Measurements from ENCODE around the gene CRY2.
"Not testable (repeated sequence)": the region's sequence is repeated elsewhere in the genome, so short reads cannot be mapped to it uniquely, and the experiment has no call there.

DNA sequence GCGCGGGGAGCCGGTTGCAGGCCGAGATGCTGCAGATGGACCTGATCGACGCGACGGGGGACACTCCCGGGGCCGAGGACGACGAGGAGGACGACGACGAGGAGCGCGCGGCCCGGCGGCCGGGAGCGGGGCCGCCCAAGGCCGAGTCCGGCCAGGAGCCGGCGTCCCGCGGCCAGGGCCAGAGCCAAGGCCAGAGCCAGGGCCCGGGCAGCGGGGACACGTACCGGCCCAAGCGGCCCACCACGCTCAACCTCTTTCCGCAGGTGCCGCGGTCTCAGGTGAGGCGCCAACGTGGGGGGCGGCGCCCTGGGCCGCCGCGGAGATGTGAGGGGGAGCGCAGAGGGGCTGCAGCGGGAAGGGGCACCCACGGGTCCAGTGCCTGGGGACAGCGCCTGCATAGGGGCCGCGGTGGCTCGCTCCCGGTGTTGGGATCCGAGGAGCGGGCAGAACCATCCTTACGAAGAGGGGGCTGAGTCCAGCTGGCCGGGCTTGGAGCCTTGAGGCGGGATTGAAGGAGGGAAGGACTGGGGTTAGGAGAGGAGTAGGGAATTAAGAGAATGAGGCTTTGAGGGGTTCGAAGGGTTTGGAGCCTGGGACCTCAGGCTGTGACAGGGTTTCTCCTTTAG is 53.0 kb downstream of the CRY2 start:
- TF ChIP-seq, protein P1, sequence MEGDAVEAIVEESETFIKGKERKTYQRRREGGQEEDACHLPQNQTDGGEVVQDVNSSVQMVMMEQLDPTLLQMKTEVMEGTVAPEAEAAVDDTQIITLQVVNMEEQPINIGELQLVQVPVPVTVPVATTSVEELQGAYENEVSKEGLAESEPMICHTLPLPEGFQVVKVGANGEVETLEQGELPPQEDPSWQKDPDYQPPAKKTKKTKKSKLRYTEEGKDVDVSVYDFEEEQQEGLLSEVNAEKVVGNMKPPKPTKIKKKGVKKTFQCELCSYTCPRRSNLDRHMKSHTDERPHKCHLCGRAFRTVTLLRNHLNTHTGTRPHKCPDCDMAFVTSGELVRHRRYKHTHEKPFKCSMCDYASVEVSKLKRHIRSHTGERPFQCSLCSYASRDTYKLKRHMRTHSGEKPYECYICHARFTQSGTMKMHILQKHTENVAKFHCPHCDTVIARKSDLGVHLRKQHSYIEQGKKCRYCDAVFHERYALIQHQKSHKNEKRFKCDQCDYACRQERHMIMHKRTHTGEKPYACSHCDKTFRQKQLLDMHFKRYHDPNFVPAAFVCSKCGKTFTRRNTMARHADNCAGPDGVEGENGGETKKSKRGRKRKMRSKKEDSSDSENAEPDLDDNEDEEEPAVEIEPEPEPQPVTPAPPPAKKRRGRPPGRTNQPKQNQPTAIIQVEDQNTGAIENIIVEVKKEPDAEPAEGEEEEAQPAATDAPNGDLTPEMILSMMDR (IDR thresholded peaks at IDR 0.05), result not testable (repeated sequence)
- TF ChIP-seq POLR2A (IDR thresholded peaks at IDR 0.05), result peak in 1 of 4 donors; percentile 20

Data from esophagus squamous epithelium (tissue), 4 donors.